GM18508 (cell line): ENCODE results near the gene ERBB4.

Source experiments
- ATAC-seq: cut with Tn5 transposase; IDR thresholded peaks from one replicate; pipeline ENCODE4 v1.9.1; 2021; ENCODE audit warnings: moderate number of reproducible peaks; ENCODE audit not compliant: insufficient read depth, unreplicated experiment

The ERBB4 gene

DNA sequence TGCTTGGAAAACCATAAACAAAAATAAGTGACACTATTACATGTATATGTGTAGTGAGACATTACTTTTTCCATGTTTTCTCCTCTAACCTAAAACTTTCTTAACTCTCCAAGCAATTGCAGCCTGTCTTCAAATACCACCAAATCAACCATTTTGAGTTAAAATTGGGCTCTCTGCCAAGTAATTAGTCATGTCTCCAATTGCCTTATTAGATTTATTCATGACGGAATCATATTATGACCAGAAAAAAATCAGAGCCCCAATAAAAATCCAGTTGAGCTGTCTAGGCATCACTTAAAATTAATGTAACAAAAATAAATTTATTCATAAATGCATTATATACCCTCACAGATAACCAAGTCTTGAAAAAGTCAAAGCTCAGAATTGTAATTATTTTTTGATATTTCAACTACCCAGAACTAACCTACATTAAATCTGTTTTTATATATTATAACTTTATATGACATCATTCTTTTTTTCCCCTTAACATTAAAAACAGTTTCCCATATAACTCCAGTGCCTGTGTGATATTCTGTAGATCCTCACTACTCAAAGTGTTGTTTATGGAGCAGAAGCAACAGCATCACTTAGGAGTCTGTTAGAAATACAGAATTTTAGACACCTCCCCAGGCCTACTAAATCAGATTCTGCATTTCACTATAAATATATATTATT is 157.0 kb downstream of the ERBB4 start:
- ATAC-seq, result no peak

DNA sequence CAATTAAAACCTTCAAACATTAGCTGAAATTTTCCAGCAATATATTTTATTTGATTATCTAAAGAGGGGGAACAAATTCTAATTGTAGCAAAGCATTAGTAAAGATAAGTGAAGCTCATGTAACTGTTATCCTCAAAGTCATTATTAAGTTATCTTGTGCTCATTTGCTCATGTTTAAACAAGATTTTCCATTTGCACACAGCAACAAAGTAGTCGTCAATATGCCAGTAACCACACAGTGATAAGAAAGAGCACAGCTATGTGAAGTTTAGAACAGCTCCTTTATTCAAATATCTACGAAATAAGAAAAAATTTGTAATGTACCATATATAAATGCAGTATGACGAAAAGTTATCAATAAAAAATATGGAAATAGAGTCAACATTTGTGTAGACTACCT is 159.5 kb downstream of the ERBB4 start:
- ATAC-seq, result no peak

DNA sequence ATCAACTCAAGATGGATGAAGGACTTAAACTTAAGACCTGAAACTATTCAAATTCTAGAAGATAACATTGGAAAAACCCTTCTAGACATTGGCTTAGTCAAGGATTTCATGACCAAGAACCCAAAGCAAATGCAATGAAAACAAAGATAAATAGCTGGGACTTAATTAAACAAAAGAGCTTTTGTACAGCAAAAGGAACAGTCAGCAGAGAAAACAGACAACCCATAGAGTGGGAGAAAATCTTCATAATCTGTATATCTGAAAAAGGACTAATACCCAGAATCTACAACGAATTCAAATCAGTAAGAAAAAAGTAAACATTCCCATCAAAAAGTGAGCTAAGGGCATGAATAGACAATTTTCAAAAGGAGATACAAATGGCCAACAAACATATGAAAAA is 171.2 kb downstream of the ERBB4 start:
- ATAC-seq, result no peak

DNA sequence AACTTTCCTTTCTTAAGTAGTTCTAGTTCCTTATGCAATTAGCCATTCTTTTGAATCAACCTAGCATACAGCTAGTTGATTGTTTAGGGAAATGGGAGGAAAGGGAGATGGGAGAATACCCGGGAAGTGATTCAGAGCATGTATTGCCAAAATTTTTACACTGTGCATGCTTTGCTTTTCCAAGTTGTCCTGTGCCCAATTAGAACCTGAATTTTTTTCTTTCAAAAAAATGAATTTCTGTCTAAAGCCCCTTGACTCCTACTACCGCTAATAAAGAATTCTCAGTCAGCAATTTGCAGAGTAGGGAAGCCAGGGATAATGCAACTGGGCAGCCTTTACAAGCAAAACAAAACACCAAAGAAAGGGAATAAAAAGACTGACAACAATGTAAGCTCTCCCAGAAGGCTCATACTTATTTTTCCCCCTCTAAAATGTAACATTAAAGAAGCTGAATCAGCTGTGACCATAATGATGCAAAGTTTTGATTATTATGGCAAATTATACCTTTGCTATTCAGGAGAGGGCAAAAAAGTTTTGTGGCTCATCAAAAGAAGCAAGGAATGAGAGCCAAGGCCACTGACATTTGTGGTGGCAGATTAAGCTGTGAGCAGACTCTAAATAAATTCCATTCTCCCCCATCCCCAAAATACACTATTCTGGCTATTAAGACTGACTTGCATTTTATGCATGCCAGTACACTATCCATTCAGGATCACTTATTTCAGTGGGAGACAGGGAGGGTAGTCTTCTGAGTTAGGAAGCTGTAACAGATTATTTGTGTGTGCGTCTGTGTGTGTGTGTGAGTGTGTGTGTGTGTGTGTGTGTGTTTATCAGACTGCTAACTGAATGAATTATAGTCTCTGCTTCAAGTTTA is 174.3 kb downstream of the ERBB4 start:
- ATAC-seq, result no peak

DNA sequence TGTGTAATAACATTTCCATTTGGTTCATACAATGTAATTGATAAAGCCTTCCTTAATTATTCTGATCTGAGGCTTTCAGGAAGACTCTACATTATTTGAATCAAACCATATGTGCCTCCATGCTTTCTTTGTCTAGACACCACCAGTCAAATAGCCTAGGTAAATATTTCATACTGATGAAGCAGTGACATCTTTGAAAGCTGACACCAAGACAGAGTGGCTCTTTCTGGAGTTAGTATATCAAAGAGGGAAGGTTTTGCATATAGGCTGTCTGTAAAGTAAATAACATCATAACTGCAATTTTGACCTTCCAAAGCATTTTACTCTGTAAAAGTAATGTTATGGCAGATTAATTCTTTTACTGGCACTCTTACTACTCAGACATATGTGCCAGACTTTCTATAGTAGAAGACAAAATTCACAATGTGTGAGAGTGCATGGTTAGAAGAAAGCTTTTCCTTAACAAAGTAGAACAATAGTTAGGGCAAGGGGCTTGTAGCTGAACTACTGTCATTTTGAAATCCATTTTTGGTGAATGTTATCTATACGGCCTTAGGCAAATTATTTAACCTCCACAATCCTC is 177.3 kb downstream of the ERBB4 start:
- no peak for ATAC-seq

DNA sequence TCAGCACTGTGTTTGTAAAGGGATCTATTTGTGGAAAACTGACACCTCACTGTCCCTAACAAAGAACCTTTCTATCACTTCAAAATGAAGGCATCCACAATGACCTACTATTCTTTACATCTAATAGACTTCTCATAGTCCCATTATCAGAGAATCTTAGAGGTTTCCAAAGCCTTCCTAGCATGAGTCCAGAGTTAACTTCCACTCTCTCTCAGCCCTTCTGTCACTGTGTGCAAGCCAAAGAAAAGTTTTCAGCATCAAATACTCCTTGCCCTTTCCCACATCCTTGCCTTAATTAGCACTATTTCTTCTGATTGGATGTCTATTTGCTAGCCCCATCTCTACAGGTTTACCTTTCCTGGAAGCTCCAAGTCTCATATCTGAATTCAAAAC is 178.5 kb downstream of the ERBB4 start:
- ATAC-seq, result no peak

DNA sequence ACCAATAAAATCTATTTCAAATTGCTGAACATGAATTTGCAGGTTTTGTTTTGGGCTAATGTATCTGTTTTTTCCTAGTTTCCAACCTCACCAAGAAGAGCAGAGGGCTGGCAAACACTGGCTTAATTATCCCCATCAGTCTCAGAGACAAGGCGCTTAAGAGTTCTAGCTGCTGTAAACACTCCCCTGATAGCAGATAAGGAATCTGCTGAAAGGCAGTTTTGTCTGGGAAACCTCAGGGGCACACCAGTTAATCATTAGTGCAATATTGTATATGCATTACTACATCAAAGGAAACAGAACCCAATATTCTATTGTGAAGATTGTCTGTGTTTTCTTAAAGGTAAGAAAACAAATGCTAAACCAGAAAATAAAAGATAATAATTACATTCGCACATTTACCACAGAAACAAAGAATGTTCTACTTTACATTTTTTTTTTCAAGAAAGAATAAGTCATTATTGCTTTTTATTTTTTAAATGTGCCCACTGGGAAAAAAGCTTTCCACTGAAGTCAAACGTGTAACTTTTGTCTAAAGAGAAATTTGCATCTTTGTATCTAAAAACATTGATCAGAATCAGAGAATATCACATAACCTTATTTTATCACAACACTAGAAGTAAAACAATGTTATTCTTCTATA is 179.1 kb downstream of the ERBB4 start:
- ATAC-seq, result no peak

DNA sequence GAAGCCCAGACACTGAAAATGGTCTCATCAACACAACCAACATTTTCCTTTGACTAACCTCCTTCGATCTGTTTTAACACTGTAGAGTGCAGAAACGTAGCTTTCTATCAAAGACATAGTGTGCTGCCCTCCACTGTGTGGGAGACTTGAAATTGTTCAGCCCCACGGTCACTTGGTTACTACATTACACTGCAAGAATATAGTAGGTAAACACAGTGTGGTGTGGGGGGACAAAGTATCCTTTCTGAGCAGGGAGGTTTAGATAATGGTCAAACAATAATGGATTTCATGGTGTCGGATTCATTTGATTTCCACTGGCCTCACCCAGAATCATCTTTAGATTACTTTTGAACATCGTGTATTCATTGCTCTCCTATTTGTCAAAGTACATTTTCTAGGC is 181.0 kb downstream of the ERBB4 start:
- ATAC-seq, result no peak

DNA sequence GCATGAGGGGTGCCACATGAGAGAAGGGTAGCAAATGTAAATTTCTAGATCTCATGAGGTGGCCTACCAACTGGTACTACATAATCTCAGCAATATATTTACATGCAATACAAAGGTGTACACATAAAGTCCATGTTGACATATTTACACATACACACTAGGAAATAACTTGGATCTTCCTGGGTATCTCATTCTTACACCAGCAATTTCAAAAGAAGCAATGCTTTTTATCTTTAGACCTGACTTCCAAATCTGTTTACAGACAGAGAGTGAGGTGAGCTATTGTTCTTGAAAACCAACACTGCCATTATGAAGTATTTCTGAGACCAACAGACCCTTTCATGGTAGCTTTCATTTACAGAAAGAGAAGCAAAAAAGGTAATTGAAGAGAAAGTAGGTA is 184.2 kb downstream of the ERBB4 start:
- ATAC-seq, result no peak

DNA sequence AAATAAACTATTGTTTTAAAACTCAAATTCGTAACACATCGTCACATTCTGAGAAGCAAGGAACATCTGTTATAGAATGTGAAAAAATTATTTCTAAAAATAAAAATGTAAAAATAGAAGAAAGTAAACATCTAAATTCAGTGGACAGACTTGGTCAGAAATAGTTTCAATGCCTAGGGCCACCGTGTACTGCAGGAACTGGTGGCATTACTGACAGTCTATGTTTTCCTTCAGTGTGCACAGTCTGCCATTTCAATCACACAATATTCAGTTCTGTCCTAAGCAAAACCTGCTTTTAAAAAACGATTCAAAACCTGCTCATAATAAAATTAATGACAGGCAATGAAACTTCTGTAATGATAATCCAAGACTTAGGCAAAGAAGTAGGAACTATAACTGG is 190.1 kb downstream of the ERBB4 start:
- no peak for ATAC-seq

DNA sequence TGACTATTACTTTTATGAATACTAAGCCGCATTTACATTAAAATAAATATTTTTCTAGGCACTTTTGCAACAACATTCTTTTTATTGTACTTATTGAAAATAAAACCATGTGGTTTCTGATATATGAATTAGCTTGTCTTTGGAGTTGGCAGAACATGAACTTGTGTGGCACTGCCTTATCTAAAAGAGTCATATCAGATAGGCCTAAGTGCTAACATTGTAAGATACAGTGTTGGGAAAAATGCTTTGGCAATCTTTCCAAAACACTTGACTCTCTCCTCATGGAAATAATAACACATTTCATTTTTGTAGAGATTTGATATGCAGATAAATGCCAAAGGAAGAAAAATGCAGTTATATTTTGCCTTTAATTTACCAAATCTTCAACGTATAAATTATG is 191.7 kb downstream of the ERBB4 start:
- no peak for ATAC-seq

DNA sequence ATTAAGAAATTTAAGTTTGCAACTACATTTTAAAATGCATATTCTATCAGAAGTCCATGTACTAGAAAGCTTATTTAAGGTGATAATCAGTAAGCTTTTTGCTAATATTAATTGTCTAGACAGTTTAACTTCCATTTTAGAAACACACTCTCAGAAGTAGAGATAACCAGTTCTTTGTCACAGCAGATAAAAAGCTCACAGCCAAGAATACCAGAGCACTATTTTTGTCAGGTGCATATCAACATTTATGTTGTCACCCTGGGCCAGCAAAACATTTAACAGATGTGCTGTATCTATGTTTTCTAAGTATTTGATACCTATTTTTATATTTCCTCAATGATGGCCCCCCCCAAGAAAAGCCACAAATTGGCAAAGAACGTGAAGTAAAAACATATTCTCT is 192.6 kb downstream of the ERBB4 start:
- ATAC-seq, result no peak

DNA sequence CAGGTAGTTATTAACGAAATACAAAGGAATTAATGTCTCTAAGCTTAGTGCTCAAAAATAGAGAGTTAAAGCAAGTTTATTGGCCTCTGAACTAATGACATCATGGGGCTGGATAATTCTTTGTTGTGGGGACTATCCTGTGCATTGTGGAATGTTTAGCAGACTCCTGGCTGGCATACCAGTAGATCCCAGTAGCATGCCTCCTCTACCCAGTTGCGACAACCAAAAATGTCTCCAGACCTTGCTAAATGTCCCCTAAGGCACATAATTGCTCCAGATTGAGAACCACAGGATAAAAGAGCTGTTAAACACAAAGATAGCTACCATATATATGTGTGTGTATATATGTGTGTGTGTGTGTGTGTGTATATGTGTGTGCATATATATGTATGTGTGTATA is 194.5 kb downstream of the ERBB4 start:
- no peak for ATAC-seq

DNA sequence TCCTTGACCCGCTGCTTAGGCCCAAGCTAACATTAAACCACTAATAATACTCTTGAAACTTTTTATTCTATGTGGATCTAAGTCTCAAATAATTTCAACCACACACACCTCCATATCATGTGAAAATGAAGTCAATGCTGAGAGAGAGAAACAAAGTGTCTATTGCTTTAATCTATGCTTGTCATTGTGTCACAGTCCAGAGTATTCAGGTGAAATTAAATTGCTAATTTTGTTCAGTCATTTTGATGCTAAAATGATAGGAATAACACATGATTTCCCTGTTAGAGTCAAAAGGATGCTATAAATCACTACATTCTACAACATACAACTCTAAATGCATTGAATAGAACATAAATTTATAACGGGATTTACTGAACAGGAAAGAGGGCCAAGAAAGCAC is 195.4 kb downstream of the ERBB4 start:
- no peak for ATAC-seq

DNA sequence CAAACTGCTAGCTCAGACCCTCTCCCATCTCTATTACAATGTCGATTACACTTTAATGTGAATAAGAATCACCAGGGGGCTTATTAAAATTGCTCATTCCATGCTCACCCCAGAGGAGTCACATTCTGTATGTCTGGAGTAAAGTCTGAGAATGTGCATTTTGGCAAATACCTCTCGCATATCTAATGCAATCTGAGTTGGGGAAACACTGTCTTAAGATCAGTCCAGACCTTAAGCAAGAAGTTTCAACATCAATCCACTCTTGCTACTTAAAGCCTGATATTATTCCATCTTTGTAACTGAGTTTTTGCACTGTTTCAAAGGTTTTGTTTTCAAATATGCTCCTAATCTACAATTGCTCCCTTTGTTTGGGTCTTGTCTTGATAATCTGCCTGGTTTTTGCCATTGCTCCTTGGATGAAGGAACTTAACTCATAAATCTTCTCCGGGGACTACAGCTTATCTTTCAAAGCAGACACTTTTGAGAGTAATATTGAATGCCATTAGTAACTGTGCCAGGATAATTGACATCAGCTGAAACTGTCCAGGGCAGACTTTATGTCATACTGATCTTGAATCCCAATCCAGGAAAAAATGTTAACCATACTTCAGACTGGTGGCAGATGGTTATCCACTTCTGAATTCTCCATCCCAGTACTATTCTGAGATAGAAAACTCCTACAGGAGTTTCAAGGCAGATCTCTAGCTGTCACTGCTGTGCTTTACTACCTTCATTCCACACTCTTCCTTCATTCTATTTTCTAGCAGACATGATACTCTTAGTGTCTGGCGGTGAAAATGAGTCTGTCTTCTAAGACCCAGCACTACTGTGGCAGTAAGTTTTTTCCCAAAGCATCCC is 200.9 kb downstream of the ERBB4 start:
- no peak for ATAC-seq

DNA sequence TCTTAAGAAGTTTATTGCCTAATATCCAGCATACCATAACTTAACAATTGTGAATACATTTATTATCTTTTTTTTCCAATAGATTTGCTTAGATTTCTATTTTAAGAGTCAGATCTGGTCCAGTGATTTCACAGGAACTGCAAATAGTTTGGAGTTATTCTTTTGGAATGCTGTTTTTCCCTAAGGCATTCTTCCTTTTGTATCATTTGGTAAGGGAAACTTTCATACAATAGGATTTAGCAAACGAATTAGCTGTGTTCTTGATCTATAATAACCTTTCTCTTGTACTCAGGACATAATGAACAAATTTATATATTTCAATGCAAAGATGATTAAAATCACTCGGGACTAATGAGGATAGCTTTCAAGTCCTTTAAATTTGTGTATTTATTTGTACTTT is 201.6 kb downstream of the ERBB4 start:
- ATAC-seq, result no peak

DNA sequence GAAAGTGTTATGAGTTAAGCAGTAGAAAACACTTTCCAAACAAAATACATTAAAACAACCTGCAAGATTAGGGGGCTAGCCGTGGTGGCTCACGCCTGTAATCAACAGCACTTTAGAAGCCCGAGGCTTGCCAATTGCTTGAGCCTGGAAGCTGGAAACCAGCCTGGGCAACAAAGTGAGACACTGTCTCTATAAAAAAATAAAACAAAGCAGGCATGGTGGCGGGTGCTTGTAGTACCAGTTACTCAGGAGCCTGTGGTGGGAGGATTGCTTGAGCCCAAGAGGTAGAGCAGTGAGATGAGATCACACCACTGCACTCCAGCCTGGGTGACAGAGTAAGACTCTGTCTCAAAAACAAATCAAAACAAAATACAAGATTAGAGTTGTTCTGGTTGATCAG is 208.3 kb downstream of the ERBB4 start:
- ATAC-seq, result no peak

DNA sequence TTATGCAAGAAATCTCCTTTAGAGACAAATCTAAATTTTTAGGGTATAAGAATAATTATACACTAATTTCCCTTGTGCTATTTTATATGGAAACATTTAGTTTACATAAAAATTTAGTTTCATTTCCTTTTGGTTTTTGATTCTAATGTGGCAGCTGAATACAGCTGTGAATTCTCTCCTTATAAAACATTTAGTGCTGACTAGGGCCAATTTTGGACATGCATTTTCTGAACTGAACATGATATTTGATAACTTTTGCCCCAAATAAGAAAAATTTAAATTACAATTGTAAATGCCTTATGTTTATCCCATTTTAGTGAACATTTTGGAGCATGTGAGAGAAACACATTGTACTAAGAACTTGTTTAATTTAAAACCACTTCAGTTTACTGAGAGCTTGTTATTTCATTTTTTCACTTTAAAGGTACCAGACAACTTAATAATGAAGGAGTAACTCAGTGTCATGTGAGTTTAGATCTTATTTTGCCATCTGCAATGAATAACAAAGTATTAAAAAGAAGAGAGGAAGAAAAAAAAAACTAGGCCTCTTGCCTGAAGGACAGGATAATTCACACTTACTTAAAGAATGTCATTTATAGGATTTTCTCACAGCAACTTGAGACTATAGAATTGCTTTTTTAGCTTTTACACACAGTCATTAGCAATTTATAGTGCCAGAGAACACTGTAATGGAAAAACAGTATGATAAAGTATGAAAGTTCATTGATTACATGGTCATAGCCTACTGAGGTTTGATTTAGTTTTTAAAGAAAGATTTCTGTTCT is 209.7 kb downstream of the ERBB4 start:
- no peak for ATAC-seq

DNA sequence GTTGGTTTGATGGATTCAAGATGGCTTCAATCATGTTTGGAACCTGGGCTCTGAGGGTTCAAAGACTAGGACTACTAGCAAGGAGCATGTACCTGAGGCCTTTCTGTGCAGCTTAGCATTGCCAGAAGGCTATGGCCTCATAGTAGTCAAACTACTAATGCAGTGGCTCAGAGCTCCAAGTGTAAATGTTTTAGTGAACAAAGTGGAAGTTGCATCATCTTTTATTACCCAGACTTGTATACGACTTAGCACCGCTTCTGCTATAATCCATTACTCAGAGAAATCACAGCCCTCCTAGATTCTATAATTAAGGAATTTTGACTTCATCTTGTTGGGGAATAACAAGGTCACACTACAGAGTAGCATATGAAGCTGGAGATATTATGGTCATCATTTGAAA is 210.5 kb downstream of the ERBB4 start:
- no peak for ATAC-seq
